CD4-positive, alpha-beta T cell treated with Interleukin-17A for 1 hour (primary cell): Measurements from ENCODE around the gene ACADL.

Experiments
- DNase-seq: peaks from one replicate; pipeline ENCODE4 v3.0.0-alpha.2; 2020

ACADL gene

GRCh38 chr2:210224941-210225672 is at the start of gene ACADL:
Gene ACADL (minus strand): TSS chr2:210225447. CDS start chr2:210225263, 184 bp downstream.
- DNase-seq = no peak

GRCh38 chr2:210271300-210271699 is 46.1 kb upstream of the ACADL start:
- DNase-seq = no peak

- no peak for DNase-seq
These were observed 43.9 kb upstream of the ACADL start for GRCh38 chr2:210269148-210269547.

GRCh38 chr2:210268281-210268680 is 43.0 kb upstream of the ACADL start:
- DNase-seq = no peak

GRCh38 chr2:210267698-210268097 is 42.5 kb upstream of the ACADL start:
- DNase-seq = no peak

- no peak for DNase-seq
These were observed 39.0 kb upstream of the ACADL start for GRCh38 chr2:210264282-210264681.

GRCh38 chr2:210263841-210264240 is 38.6 kb upstream of the ACADL start:
- no peak for DNase-seq

- no peak for DNase-seq
These were observed 36.8 kb upstream of the ACADL start for GRCh38 chr2:210262036-210262435.

- DNase-seq = no peak
These were observed 34.4 kb upstream of the ACADL start for GRCh38 chr2:210259687-210260086.

GRCh38 chr2:210252699-210253606 is 27.7 kb upstream of the ACADL start:
- DNase-seq = no peak

- DNase-seq = no peak
These were observed 25.4 kb upstream of the ACADL start for GRCh38 chr2:210250622-210251021.

GRCh38 chr2:210233487-210233886 is 8.2 kb upstream of the ACADL start:
- DNase-seq = no peak

- DNase-seq = no peak
These were observed 5.7 kb upstream of the ACADL start for GRCh38 chr2:210230984-210231383.

- no peak for DNase-seq
These were observed 5.3 kb upstream of the ACADL start for GRCh38 chr2:210230518-210230917.

- no peak for DNase-seq
These were observed 3.3 kb upstream of the ACADL start for GRCh38 chr2:210228586-210228985.

GRCh38 chr2:210227290-210228088 is 2.2 kb upstream of the ACADL start:
- no peak for DNase-seq

GRCh38 chr2:210226223-210226622 is 976 bp upstream of the ACADL start:
- DNase-seq = no peak

GRCh38 chr2:210224591-210224940 is 681 bp downstream of the ACADL start:
- DNase-seq = no peak

- no peak for DNase-seq
These were observed 10.1 kb downstream of the ACADL start for GRCh38 chr2:210215120-210215519.

- DNase-seq = no peak
These were observed 15.1 kb downstream of the ACADL start for GRCh38 chr2:210210185-210210584.

GRCh38 chr2:210207929-210208328 is 17.3 kb downstream of the ACADL start:
- DNase-seq = no peak

- DNase-seq = no peak
These were observed 21.7 kb downstream of the ACADL start for GRCh38 chr2:210203558-210203957.

- DNase-seq = no peak
These were observed 22.1 kb downstream of the ACADL start for GRCh38 chr2:210203147-210203546.
